HG02759 (cell line): ENCODE results near the gene VGLL4.
"Not testable (repeated sequence)": the region's sequence is repeated elsewhere in the genome, so short reads cannot be mapped to it uniquely, and the experiment has no call there.

Experiments
- ATAC-seq: cut with Tn5 transposase; IDR thresholded peaks from one replicate; pipeline ENCODE4 v1.9.1; 2021; ENCODE audit warnings: mild to moderate bottlenecking, moderate library complexity; ENCODE audit not compliant: unreplicated experiment

The VGLL4 gene, protein sequence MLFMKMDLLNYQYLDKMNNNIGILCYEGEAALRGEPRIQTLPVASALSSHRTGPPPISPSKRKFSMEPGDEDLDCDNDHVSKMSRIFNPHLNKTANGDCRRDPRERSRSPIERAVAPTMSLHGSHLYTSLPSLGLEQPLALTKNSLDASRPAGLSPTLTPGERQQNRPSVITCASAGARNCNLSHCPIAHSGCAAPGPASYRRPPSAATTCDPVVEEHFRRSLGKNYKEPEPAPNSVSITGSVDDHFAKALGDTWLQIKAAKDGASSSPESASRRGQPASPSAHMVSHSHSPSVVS

GRCh38 chr3:11643605-11644087 is at the start of gene VGLL4:
VGLL4 (minus strand) TSS chr3:11643915; CDS start chr3:11643518, 397 bp downstream.
- ATAC-seq = peak; percentile 73

GRCh38 chr3:11692532-11692813 is 48.8 kb upstream of the VGLL4 start:
- no peak for ATAC-seq

- no peak for ATAC-seq
Measured at GRCh38 chr3:11691767-11692531, 48.2 kb upstream of the VGLL4 start.

DNA sequence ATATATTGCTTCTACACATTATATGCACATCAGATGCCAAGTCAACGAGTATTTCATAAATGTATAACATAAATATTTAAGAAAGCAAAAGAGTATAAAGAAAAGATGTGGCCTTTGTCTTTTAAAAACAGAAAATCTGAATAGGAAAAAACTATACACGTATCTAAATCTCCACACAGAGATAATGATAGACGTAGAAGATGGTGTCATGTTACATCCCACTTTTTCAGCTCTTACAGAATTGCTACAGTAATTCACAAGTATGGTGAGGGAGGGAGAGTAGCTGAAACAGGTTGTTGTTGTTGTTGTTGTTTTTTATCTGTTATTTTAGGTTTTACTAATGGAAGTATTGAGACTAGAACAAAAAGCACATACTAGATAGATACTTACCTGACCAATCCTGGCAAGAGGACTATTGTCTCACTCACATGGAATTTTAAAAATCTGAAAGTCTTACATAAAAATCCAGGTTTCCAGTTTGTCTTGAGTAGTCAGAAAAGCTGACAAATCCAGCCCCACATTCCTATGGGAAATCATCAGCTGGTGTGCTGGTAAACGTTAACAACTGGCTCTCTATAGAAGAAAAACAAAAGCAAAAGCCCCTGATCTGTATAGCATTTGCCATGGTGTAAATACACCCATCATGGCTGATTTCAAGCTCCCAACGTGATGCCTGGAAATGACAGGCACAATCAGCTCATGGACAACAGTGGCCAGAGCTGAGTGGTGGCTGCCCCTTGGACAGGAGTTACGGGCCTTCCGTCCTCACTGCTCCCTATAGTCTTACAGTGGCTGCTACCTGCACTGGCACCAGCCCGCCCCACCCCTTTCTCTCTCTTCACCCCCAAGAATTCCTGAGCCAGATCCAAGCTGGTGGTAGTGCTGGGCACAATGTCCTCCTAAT is 47.4 kb upstream of the VGLL4 start:
- no peak for ATAC-seq

- no peak for ATAC-seq
Measured at GRCh38 chr3:11689749-11690148, 46.0 kb upstream of the VGLL4 start.

GRCh38 chr3:11684980-11685379 is 41.3 kb upstream of the VGLL4 start:
- ATAC-seq = not testable (repeated sequence)

- ATAC-seq = no peak
Measured at GRCh38 chr3:11680509-11680908, 36.8 kb upstream of the VGLL4 start.

DNA sequence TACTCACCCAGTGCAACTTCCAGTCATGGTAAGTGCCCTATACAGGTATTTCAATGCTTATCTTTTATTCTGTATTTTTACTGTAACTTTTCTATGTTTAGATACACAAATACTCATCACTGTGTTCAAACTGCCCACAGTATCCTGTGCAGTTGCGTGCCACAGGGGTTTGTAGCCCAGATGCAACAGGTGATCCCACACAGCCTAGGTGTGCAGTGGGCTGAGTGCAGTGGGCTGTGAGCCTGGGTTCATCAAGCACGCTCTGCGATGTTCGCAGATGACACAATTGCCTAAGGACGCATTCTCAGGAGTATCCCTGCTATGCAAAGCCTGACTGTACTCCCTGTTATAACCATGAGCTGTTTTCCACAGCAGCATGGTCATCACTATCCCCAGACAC is 36.2 kb upstream of the VGLL4 start:
- ATAC-seq = no peak

- no peak for ATAC-seq
Measured at GRCh38 chr3:11672363-11672762, 28.6 kb upstream of the VGLL4 start.

DNA sequence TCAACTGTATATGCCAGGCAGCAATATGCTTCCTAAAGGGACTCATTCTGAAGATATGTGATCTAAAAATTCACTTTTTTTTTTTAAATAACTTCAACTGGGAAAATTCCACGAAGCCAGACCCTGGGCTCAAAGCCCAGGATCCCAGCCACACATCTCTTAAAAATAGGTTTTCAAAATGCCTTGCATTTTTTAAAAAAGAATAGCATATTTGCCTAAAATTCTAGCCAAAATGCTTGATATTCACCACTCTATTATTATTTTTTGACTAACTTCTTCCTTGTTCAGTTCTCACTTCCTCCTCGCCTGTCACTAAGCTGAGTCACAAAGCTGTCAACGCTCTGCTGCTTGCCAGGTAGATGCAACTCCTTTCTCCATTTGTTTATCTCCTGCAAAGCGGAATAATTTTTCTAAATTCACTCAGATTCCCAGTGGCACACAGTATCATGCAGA is 28.0 kb upstream of the VGLL4 start:
- peak; percentile 67 for ATAC-seq

GRCh38 chr3:11668243-11669235 is 24.8 kb upstream of the VGLL4 start:
- no peak for ATAC-seq

DNA sequence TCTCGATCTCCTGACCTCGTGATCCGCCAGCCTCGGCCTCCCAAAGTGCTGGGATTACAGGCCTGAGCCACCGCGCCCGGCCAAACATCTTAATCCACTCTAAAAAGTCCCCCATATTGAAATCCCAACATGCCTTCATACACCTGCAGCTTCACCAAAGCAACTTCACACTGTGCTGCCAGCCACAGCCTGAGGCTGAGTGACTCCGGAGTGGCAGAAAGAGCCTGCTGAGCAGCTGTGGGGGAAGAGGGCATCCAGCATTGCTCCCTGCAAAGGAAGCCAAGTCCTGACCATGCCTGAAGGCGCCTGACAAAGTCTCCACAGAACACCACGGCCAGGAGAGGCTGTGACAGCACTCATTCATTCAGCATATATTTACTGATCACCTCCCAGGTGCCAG is 21.6 kb upstream of the VGLL4 start:
- ATAC-seq = no peak

DNA sequence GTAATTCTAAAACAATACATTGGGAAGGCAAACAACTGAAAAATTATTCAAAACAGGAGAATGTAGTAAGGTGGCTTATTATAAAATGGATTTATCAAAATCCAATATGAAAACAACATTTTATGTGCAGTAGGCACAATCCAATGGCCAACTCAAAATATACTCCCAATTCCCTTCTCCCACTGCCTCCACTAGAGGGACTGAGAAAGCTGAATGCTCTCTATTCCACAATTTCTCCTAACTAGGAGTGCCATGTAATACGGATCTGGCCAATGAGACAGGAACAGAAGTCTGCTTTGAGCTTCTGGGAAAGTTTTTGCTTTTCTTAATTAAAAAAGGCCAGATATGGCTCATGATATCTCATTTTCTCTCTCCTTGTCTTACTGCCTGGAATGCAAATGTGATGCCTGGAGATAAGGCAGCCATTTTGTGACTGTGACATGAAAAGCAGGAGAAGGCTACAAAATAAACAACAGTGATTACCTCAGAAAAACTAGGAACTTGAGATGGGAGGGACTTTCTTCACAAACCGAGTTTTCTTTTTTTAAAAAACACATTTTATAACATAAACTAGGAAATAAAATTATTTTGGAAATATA is 18.8 kb upstream of the VGLL4 start:
- ATAC-seq = no peak

DNA sequence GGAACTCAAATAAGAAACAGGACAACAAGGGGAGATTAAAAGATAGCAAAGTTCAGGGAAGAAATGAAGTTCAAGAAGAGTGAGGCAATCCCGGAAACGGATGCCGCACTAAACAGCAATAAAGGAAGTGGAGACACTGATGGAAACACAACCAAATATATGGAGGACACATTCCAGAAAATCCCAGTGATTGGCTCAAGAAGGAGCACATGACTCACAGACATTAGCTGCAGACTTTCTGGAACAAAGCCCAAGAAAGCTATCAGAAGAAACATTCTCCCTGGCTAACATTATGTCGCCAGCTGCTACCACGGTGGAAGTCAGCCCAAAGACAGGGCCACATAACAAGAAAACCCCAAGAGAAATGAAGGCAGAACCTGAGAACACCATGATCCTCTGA is 18.1 kb upstream of the VGLL4 start:
- ATAC-seq = no peak

DNA sequence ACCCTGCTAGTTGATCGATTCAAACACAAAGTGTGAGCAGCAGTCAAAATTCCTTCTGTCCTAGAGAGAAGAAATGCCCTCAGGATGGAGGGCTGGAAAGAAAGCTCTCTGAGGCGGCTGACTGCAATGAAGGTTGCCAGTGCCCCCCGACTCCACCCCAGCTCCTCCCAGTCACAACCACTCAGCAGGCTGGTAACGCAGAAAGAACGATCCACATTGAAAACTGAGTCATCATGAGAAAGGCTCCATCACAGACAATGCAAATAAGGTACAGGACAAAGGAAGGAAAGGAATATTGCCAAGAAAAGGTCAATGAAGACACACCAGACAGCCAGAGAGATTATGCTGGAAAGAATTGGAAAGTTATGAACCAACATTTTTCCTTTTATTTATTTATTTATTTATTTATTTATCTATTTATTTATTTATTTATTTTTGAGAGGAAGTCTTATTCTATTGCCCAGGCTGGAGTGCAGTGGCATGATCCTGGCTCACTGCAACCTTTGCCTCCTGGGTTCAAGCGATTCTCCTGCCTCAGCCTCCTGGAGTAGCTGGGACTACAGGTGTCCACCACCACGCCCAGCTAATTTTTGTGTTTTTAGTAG is 17.4 kb upstream of the VGLL4 start:
- ATAC-seq = no peak

- ATAC-seq = no peak
Measured at GRCh38 chr3:11660242-11660641, 16.5 kb upstream of the VGLL4 start.

DNA sequence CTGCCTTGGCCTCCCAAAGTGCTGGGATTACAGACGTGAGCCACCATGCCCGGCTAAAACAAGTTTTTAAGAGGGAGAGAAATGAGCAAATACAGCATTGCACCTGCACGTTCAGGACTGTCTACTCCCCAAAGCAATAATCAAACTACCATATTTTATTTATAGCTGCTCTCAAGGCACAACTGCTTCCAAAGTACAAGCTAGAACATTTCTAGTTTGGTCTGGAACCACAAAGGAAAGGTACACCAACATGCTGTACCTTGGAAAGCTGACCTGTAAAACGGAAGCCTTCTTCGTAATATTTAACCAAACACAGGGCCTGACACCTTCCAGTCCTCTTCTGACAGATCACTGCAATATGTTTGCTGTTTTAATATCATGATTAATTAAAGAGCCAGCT is 14.5 kb upstream of the VGLL4 start:
- no peak for ATAC-seq

GRCh38 chr3:11655196-11655928 is 11.6 kb upstream of the VGLL4 start:
- ATAC-seq = no peak

- ATAC-seq = no peak
Measured at GRCh38 chr3:11654166-11654565, 10.5 kb upstream of the VGLL4 start.
